ENCODE measurements around the gene NBL1.

GRCh38 chr1:19635646-19636045 lies 8.5 kb upstream of the NBL1 start:
- TF ChIP-seq CTCF (conservative IDR thresholded peaks at IDR 0.05) (no peak), EZH2 (IDR thresholded peaks at IDR 0.05; ENCODE audit: low read depth) (no peak)

Measured in PC-9 (cell line).